NB4 (cell line): ENCODE measurements around the gene CFAP221.

Experiments
- DNase-seq: peaks from one replicate; pipeline ENCODE4 v3.0.0; 2010; ENCODE audit warnings: low read depth
- H3K4me3 ChIP-seq: one replicate; pipeline ENCODE4 v1.5.1; 2011; ENCODE audit warnings: mild to moderate bottlenecking, low read depth, low read length, moderate library complexity
- CTCF ChIP-seq: IDR thresholded peaks from one replicate; pipeline ENCODE4 v1.5.1; 2012; ENCODE audit warnings: low read depth, low read length
- MYC ChIP-seq: IDR thresholded peaks from 2 replicates; pipeline ENCODE4 v1.6.1; 2011; ENCODE audit warnings: low read depth, low read length
- POLR2A ChIP-seq: IDR thresholded peaks from 2 replicates; pipeline ENCODE4 v1.6.1; 2011; ENCODE audit warnings: mild to moderate bottlenecking; ENCODE audit not compliant: insufficient read length; ENCODE audit errors: extremely low read depth
- TF ChIP-seq, protein P1 (sequence below): IDR thresholded peaks from 2 replicates; pipeline ENCODE4 v1.6.1; 2011; ENCODE audit warnings: low read depth, low read length

CFAP221 gene

GRCh38 chr2:119649364-119649917, 105.2 kb downstream of the CFAP221 start:
- H3K4me3 ChIP-seq: no peak overlapping the region
- DNase-seq: no peak
- no peak for TF ChIP-seq CTCF
- TF ChIP-seq, protein P1, sequence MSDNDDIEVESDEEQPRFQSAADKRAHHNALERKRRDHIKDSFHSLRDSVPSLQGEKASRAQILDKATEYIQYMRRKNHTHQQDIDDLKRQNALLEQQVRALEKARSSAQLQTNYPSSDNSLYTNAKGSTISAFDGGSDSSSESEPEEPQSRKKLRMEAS: no peak
- TF ChIP-seq MYC: no peak
- no peak for TF ChIP-seq POLR2A

- no peak overlapping the region for H3K4me3 ChIP-seq
- no peak for DNase-seq
- TF ChIP-seq CTCF (no peak), MYC (no peak)
Measured at GRCh38 chr2:119650206-119650605, 106.0 kb downstream of the CFAP221 start.

GRCh38 chr2:119650846-119651370, 106.7 kb downstream of the CFAP221 start:
- TF ChIP-seq, protein P1: no peak
- TF ChIP-seq POLR2A: no peak
- TF ChIP-seq MYC: no peak
- no peak for TF ChIP-seq CTCF
- DNase-seq: no peak
- H3K4me3 ChIP-seq: no peak overlapping the region

GRCh38 chr2:119657466-119658145, 113.4 kb downstream of the CFAP221 start:
- peak; percentile 48 for DNase-seq
- TF ChIP-seq CTCF: no peak
- TF ChIP-seq POLR2A: no peak
- no peak for TF ChIP-seq MYC
- no peak overlapping the region for H3K4me3 ChIP-seq

DNA sequence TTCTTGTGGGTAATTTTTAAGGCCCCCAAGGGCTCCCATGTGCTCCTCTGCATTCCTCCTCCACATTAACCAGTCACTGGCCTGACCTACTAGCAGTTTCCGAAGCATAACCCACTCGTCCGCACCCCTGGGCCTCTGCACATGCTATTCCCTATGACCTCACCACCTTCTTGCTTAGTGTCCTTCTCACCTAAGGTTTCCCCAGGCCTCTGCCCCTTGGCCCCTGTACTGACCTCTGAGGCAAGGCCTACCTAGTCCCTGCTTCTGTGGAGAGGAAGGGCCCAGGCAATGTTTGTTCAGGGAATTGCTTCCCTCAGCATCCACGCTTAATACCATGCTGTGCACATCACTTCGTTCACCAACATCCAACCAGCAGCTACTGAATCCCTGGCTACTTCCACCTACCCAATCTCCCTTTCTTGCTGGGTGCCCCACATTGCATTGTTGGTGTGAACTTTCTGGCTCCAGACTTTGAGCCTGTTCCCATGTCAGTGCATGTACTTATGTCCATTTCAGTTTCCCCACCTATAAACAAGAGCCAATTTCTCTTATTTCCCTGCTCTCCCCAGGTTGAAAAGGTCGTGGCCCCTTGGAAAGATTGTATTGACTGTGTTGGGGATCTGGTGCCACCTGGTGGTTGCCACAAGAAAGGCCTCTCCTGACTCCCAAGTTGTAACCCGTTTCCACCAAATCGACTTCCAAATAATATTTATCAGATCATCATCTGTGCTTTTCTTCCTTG, 115.5 kb downstream of the CFAP221 start:
- H3K4me3 ChIP-seq: no peak overlapping the region
- no peak for TF ChIP-seq MYC
- peak; percentile 87 for TF ChIP-seq CTCF
- TF ChIP-seq, protein P1: 0 out of 2 replicates have a peak, but pooled peaks have one; percentile 13
- no peak for TF ChIP-seq POLR2A
- DNase-seq: peak; percentile 66
